ENCODE data around the gene CUX1.

DNA sequence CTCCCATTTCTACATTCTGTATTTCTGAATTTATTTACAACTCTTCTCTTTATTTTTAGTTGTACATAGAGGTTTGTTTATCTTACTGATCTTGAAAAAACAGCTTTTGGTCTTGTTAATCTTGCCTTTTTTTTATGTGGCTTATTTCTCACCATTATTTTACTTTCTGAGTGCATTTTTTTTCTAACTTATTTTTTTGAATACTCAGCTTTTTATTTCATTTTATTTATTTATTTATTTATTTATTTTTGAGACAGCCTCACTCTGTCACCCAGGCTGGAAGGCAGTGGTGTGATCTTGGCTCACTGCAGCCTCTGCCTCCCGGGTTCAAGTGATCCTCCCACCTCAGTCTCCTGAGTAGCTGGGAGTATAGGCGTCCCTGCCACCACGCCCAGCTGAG is 23.9 kb downstream of the CUX1 start:
- TF ChIP-seq, protein P1, sequence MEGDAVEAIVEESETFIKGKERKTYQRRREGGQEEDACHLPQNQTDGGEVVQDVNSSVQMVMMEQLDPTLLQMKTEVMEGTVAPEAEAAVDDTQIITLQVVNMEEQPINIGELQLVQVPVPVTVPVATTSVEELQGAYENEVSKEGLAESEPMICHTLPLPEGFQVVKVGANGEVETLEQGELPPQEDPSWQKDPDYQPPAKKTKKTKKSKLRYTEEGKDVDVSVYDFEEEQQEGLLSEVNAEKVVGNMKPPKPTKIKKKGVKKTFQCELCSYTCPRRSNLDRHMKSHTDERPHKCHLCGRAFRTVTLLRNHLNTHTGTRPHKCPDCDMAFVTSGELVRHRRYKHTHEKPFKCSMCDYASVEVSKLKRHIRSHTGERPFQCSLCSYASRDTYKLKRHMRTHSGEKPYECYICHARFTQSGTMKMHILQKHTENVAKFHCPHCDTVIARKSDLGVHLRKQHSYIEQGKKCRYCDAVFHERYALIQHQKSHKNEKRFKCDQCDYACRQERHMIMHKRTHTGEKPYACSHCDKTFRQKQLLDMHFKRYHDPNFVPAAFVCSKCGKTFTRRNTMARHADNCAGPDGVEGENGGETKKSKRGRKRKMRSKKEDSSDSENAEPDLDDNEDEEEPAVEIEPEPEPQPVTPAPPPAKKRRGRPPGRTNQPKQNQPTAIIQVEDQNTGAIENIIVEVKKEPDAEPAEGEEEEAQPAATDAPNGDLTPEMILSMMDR (IDR thresholded peaks at IDR 0.05): no peak
- TF ChIP-seq EP300 (IDR thresholded peaks at IDR 0.05) (no peak), POLR2A (IDR thresholded peaks at IDR 0.05) (no peak)

All from suprapubic skin (tissue), 3 donors.